HEK293 (cell line): ENCODE data around the gene HDDC2.

Experiments
- CTCF ChIA-PET: fragments of 350-600 bp; formaldehyde crosslinking; extraction: SDS; loops from one replicate; lab custom pipeline; 2021; ENCODE audit warnings: antibody characterized with exemption; lab: Yijun Ruan, JAX
- POLR2A ChIA-PET: fragments of 300-600 bp; formaldehyde crosslinking; extraction: SDS; loops from one replicate; lab custom pipeline; 2020; ENCODE audit warnings: antibody characterized with exemption, inconsistent platforms; lab: Yijun Ruan, JAX
- H3K27ac ChIP-seq: fragments of 200-500 bp; sonication (Bioruptor generic); 2 replicates; pipeline ENCODE4 v1.5.1; 2014; ENCODE audit warnings: low read depth, low read length, control low read depth, inconsistent platforms; ENCODE audit errors: extremely low read depth
- H3K36me3 ChIP-seq, 2 experiments: fragments of 200-500 bp in 1 of 2; sonication (Bioruptor generic) in 1 of 2; 1 replicate in 1 of 2; 2 replicates in 1 of 2; pipeline ENCODE4 v1.5.1; 2014 to 2017; ENCODE audit warnings: inconsistent platforms in 2 of 2, low read length in 2 of 2; ENCODE audit not compliant: control insufficient read depth in 2 of 2, insufficient read depth in 1 of 2
- H3K4me1 ChIP-seq: fragments of 200-500 bp; sonication (Bioruptor generic); 2 replicates; pipeline ENCODE4 v1.5.1; 2014; ENCODE audit warnings: mild to moderate bottlenecking, low read length, inconsistent platforms; ENCODE audit not compliant: control insufficient read depth, insufficient read depth
- H3K4me3 ChIP-seq: 2 replicates; pipeline ENCODE4 v1.5.1; 2011; ENCODE audit warnings: low read depth, mild to moderate bottlenecking, control low read depth, low read length, moderate library complexity
- H3K9me3 ChIP-seq: fragments of 200-500 bp; sonication (Bioruptor generic); 2 replicates; pipeline ENCODE4 v1.5.1; 2014; ENCODE audit warnings: low read depth, low read length, inconsistent platforms; ENCODE audit not compliant: control insufficient read depth, insufficient read depth
- BCL11A ChIP-seq: fragments of 450-650 bp; formaldehyde crosslinking; IDR thresholded peaks from 2 replicates; pipeline ENCODE4 v1.5.1; 2016; ENCODE audit warnings: low read depth, missing biosample characterization, missing genetic modification characterization
- HOXC10 ChIP-seq: sonication (generic); formaldehyde crosslinking; IDR thresholded peaks from 2 replicates; pipeline ENCODE4 v1.8.1; 2023; ENCODE audit warnings: mild to moderate bottlenecking, missing genetic modification reagents
- SETDB1 ChIP-seq: IDR thresholded peaks from one replicate; pipeline ENCODE4 v1.6.1; 2017; ENCODE audit warnings: mild to moderate bottlenecking, low read length, moderate library complexity, mixed read lengths; ENCODE audit not compliant: insufficient read length
- ZNF10 ChIP-seq: fragments of 450-650 bp; formaldehyde crosslinking; IDR thresholded peaks from 2 replicates; pipeline ENCODE4 v1.5.1; 2017; ENCODE audit warnings: missing biosample characterization, missing genetic modification characterization
- ZNF433 ChIP-seq: fragments of 450-650 bp; formaldehyde crosslinking; IDR thresholded peaks from 2 replicates; pipeline ENCODE4 v1.5.1; 2016; ENCODE audit warnings: missing biosample characterization, missing genetic modification characterization, low read depth
- ZNF585B ChIP-seq: fragments of 450-650 bp; formaldehyde crosslinking; IDR thresholded peaks from 2 replicates; pipeline ENCODE4 v1.5.1; 2016; ENCODE audit warnings: missing biosample characterization, missing genetic modification characterization
- ZNF701 ChIP-seq: fragments of 450-650 bp; formaldehyde crosslinking; IDR thresholded peaks from 2 replicates; pipeline ENCODE4 v1.5.1; 2016; ENCODE audit warnings: missing biosample characterization, missing genetic modification characterization
- ZSCAN16 ChIP-seq: fragments of 450-650 bp; formaldehyde crosslinking; IDR thresholded peaks from 2 replicates; pipeline ENCODE4 v1.5.1; 2016; ENCODE audit warnings: missing biosample characterization, missing genetic modification characterization
- TF ChIP-seq, protein P1 (sequence below): fragments of 450-650 bp; formaldehyde crosslinking; IDR thresholded peaks from 2 replicates; pipeline ENCODE4 v1.5.1; 2016; ENCODE audit warnings: missing biosample characterization, missing genetic modification characterization, borderline replicate concordance
- TF ChIP-seq, protein P2 (sequence below): fragments of 450-650 bp; formaldehyde crosslinking; IDR thresholded peaks from 2 replicates; pipeline ENCODE4 v1.5.1; 2016; ENCODE audit warnings: missing biosample characterization, missing genetic modification characterization, borderline replicate concordance

The HDDC2 gene

DNA sequence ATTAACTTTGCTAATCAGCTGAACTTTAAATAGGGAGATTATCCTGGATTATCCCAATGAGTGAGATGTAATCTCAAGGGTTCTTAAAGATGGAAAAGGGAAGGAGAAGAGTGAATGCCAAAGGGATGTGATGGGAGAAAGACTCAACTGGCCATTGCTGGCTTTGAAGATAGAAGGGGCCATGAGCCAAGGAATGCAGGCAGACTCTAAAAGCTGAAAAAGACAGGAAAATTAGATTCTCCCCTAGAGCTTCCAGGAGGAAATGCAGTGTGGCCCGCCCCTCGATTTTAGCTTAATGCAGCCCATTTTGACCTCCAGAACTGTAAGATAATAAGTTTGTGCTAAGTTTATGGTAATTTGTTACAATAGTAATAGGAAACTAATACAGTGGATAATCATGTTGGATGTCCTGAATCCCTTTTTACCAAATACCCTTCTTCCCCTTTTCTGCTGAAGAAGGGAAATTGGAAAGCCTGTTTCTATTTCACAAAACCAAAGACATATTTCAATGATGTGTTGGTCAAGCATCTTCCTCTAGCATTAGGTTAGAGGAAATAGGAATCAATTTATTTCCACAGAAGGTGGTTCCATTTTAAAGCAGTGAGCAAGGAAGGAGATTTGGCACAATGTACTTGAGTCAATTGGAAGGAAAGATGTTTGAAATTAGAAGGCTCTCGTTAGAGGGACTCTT lies 3.3 kb upstream of the HDDC2 start:
- peak; percentile 67 for TF ChIP-seq SETDB1
- no peak for TF ChIP-seq HOXC10 (CRISPR knock-in tag)
- no peak for TF ChIP-seq ZNF585B (tag by site-specific recombination)
- Histone ChIP-seq H3K36me3 (peaks cover 0 to 3% of the 10 kb centered on the region in 2 experiments; a peak in 1 of 3 replicates), H3K4me1 (no peaks in the 10 kb centered on the region), H3K27ac (no peak overlapping the region), H3K4me3 (no peak overlapping the region), H3K9me3 (no peaks in the 10 kb centered on the region)
- ChIA-PET POLR2A (interaction anchor here (0.6 kb wide), 1 partner anchor 519 kb away, joined by 4 read pairs; no protein-coding TSS in a partner anchor), CTCF (interaction anchor here (0.6 to 3.1 kb wide), 2 partner anchors 27 to 152 kb away, joined by 3 to 14 read pairs; partner anchors contain the start of gene TPD52L1)

GRCh38 chr6:125303512-125303854 lies 1.7 kb upstream of the HDDC2 start:
- Histone ChIP-seq H3K27ac (no peak overlapping the region), H3K4me1 (no peaks in the 10 kb centered on the region), H3K4me3 (no peak overlapping the region), H3K36me3 (peaks cover 14 to 20% of the 10 kb centered on the region in 2 experiments), H3K9me3 (no peaks in the 10 kb centered on the region)
- 0 out of 2 replicates have a peak, but pooled peaks have one; percentile 25 for TF ChIP-seq ZNF701
- TF ChIP-seq, protein P1, sequence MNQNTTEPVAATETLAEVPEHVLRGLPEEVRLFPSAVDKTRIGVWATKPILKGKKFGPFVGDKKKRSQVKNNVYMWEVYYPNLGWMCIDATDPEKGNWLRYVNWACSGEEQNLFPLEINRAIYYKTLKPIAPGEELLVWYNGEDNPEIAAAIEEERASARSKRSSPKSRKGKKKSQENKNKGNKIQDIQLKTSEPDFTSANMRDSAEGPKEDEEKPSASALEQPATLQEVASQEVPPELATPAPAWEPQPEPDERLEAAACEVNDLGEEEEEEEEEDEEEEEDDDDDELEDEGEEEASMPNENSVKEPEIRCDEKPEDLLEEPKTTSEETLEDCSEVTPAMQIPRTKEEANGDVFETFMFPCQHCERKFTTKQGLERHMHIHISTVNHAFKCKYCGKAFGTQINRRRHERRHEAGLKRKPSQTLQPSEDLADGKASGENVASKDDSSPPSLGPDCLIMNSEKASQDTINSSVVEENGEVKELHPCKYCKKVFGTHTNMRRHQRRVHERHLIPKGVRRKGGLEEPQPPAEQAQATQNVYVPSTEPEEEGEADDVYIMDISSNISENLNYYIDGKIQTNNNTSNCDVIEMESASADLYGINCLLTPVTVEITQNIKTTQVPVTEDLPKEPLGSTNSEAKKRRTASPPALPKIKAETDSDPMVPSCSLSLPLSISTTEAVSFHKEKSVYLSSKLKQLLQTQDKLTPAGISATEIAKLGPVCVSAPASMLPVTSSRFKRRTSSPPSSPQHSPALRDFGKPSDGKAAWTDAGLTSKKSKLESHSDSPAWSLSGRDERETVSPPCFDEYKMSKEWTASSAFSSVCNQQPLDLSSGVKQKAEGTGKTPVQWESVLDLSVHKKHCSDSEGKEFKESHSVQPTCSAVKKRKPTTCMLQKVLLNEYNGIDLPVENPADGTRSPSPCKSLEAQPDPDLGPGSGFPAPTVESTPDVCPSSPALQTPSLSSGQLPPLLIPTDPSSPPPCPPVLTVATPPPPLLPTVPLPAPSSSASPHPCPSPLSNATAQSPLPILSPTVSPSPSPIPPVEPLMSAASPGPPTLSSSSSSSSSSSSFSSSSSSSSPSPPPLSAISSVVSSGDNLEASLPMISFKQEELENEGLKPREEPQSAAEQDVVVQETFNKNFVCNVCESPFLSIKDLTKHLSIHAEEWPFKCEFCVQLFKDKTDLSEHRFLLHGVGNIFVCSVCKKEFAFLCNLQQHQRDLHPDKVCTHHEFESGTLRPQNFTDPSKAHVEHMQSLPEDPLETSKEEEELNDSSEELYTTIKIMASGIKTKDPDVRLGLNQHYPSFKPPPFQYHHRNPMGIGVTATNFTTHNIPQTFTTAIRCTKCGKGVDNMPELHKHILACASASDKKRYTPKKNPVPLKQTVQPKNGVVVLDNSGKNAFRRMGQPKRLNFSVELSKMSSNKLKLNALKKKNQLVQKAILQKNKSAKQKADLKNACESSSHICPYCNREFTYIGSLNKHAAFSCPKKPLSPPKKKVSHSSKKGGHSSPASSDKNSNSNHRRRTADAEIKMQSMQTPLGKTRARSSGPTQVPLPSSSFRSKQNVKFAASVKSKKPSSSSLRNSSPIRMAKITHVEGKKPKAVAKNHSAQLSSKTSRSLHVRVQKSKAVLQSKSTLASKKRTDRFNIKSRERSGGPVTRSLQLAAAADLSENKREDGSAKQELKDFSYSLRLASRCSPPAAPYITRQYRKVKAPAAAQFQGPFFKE (tag by site-specific recombination): no peak
- POLR2A ChIA-PET: no interaction called here
- CTCF ChIA-PET: interaction anchor here (0.5 to 1.1 kb wide), 2 partner anchors 433 to 673 kb away, joined by 3 to 4 read pairs; no protein-coding TSS in a partner anchor

DNA sequence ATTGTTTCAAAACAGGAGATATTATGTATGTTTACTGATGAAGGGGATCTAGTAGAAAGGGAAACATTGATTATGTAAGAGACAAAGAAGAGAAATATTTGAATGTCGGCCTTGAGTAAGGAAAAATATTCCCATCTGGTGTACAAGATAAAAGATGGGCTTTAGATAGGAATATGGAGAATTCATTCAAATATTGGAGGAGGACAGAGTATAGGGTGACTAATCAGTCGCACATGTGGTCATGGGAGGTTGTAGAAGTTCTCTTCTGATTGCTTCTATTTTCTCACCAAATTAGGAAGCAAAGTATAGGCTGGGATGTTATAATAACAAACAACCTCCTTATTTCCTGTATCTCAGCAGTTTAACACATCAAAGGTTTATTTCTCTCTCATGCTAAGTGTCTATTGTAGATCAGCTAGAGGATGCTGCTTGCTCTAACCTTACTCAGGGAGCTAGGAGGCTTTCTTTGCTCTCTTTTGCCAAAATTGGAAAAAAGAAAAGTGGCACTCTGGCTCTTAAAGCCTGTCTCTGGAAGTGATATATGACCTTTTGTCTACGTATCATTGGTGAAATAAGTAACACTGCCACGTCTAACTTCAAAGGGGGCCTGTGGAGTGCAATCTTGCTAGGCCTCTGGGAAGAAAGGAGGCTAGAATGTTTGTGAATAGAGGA lies 1.2 kb upstream of the HDDC2 start:
- Histone ChIP-seq H3K4me1 (no peaks in the 10 kb centered on the region), H3K36me3 (peaks cover 14 to 25% of the 10 kb centered on the region in 2 experiments), H3K9me3 (no peaks in the 10 kb centered on the region), H3K27ac (no peak overlapping the region), H3K4me3 (no peak overlapping the region)
- ChIA-PET POLR2A (interaction anchor here (1.1 to 1.6 kb wide), 2 partner anchors 101 to 683 kb away, joined by 4 to 5 read pairs; partner anchors contain the start of gene TRMT11), CTCF (interaction anchor here (0.5 to 0.7 kb wide), 2 partner anchors 395 to 674 kb away, joined by 3 read pairs; no protein-coding TSS in a partner anchor)
- TF ChIP-seq ZNF10 (tag by site-specific recombination): 0 out of 2 replicates have a peak, but pooled peaks have one; percentile 59
- TF ChIP-seq ZSCAN16 (tag by site-specific recombination): no peak
- TF ChIP-seq ZNF585B (tag by site-specific recombination): peak; percentile 44; the same call in 1 of the 2 replicates

GRCh38 chr6:125300992-125301434 lies 754 bp downstream of the HDDC2 start:
- H3K9me3 ChIP-seq: no peaks in the 10 kb centered on the region
- peak overlapping the region; percentile 90; the same call in 1 of the 2 replicates for H3K27ac ChIP-seq
- H3K36me3 ChIP-seq: peaks cover 18 to 44% of the 10 kb centered on the region in 2 experiments
- peak overlapping the region; percentile 89 for H3K4me3 ChIP-seq
- H3K4me1 ChIP-seq: no peaks in the 10 kb centered on the region
- CTCF ChIA-PET: interaction anchor here (0.6 to 1.9 kb wide), 9 partner anchors 10 to 1964 kb away, joined by 3 to 11 read pairs (median 3); partner anchors contain the start of genes HINT3 and TPD52L1
- POLR2A ChIA-PET: interaction anchor here (0.6 to 2.1 kb wide), 6 partner anchors 99 to 1731 kb away, joined by 3 to 13 read pairs (median 3); partner anchors contain the start of gene TPD52L1
- TF ChIP-seq, protein P2, sequence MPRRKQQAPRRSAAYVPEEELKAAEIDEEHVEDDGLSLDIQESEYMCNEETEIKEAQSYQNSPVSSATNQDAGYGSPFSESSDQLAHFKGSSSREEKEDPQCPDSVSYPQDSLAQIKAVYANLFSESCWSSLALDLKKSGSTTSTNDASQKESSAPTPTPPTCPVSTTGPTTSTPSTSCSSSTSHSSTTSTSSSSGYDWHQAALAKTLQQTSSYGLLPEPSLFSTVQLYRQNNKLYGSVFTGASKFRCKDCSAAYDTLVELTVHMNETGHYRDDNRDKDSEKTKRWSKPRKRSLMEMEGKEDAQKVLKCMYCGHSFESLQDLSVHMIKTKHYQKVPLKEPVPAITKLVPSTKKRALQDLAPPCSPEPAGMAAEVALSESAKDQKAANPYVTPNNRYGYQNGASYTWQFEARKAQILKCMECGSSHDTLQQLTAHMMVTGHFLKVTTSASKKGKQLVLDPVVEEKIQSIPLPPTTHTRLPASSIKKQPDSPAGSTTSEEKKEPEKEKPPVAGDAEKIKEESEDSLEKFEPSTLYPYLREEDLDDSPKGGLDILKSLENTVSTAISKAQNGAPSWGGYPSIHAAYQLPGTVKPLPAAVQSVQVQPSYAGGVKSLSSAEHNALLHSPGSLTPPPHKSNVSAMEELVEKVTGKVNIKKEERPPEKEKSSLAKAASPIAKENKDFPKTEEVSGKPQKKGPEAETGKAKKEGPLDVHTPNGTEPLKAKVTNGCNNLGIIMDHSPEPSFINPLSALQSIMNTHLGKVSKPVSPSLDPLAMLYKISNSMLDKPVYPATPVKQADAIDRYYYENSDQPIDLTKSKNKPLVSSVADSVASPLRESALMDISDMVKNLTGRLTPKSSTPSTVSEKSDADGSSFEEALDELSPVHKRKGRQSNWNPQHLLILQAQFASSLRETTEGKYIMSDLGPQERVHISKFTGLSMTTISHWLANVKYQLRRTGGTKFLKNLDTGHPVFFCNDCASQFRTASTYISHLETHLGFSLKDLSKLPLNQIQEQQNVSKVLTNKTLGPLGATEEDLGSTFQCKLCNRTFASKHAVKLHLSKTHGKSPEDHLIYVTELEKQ: no peak
- no peak for TF ChIP-seq ZNF701
- no peak for TF ChIP-seq ZNF433 (tag by site-specific recombination)
- no peak for TF ChIP-seq BCL11A (tag by site-specific recombination)
